GM13977 (cell line): ENCODE results near the gene BARD1.

Experiments used
- DNase-seq: peaks from one replicate; pipeline ENCODE4 v3.0.0; 2012; ENCODE audit warnings: low spot score
- CTCF ChIP-seq: IDR thresholded peaks from 2 replicates; pipeline ENCODE4 v1.5.1; 2012; ENCODE audit warnings: mild to moderate bottlenecking, control low read depth; ENCODE audit not compliant: insufficient read depth; ENCODE audit errors: extremely low read depth, missing control alignments
- in situ Hi-C: fragments of 300-500 bp; cut with MboI; formaldehyde crosslinking; loops from one replicate; pipeline ENCODE4 v1.12.0; 2022; ENCODE audit warnings: low sequenced_read_pairs, low pct_unique_long_range_greater_than_20kb, mixed read lengths, inconsistent platforms; ENCODE audit not compliant: unreplicated experiment

Gene BARD1

GRCh38 chr2:214775971-214776370, 33.5 kb downstream of the BARD1 start:
- no peak for DNase-seq
- no peak for TF ChIP-seq CTCF
- in situ Hi-C loops = no loop called here

- in situ Hi-C loops = no loop called here
- DNase-seq = no peak
- no peak for TF ChIP-seq CTCF
These were observed 35.4 kb downstream of the BARD1 start for GRCh38 chr2:214774108-214774507.

GRCh38 chr2:214772443-214773015, 37.0 kb downstream of the BARD1 start:
- no peak for DNase-seq
- in situ Hi-C loops = no loop called here
- TF ChIP-seq CTCF = no peak

- no peak for TF ChIP-seq CTCF
- in situ Hi-C loops = no loop called here
- no peak for DNase-seq
These were observed 44.3 kb downstream of the BARD1 start for GRCh38 chr2:214765180-214765579.

- in situ Hi-C loops = no loop called here
- TF ChIP-seq CTCF = no peak
- no peak for DNase-seq
These were observed 56.0 kb downstream of the BARD1 start for GRCh38 chr2:214753455-214753854.

GRCh38 chr2:214750529-214750928, 59.0 kb downstream of the BARD1 start:
- in situ Hi-C loops = no loop called here
- DNase-seq = no peak
- no peak for TF ChIP-seq CTCF

- TF ChIP-seq CTCF = no peak
- peak; percentile 6 for DNase-seq
- in situ Hi-C loops = no loop called here
These were observed 61.5 kb downstream of the BARD1 start for GRCh38 chr2:214747992-214748391.
